ENCODE results near the gene SERTAD4. TPM values are rescaled to one million over a fixed set of nuclear protein-coding genes. Genes with fewer than 3 reads are reported as not detected.
A peak's percentile ranks its signal among the peaks of the same experiment; 100 is the strongest.

Gene SERTAD4
- total RNA-seq, 1 donor from 2014 or later, result 5.7 TPM

DNA sequence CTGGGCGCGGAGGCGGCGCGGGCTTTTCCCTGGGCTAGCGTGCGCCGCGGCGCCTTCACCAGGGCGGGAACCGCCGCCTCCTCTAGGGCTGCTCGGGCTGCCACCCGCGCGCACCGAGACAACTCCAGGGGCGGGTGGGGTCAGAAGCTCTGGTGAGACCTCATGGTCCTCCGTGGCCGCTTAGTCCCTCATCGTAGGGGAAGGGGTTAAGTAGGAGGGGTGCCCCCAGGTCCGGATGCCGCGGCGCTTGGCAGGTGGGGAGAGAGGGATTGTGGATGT is 559 bp downstream of the SERTAD4 start:
- DNase-seq, result no peak

GRCh38 chr1:210233495-210234328 is 1.1 kb downstream of the SERTAD4 start:
- DNase-seq, result no peak

GRCh38 chr1:210234329-210234757 is 1.7 kb downstream of the SERTAD4 start:
- no peak for DNase-seq

- DNase-seq, result no peak
Measured at GRCh38 chr1:210235363-210236053, 2.9 kb downstream of the SERTAD4 start.

- DNase-seq, result peak; percentile 54
Measured at GRCh38 chr1:210236386-210236839, 3.8 kb downstream of the SERTAD4 start.

DNA sequence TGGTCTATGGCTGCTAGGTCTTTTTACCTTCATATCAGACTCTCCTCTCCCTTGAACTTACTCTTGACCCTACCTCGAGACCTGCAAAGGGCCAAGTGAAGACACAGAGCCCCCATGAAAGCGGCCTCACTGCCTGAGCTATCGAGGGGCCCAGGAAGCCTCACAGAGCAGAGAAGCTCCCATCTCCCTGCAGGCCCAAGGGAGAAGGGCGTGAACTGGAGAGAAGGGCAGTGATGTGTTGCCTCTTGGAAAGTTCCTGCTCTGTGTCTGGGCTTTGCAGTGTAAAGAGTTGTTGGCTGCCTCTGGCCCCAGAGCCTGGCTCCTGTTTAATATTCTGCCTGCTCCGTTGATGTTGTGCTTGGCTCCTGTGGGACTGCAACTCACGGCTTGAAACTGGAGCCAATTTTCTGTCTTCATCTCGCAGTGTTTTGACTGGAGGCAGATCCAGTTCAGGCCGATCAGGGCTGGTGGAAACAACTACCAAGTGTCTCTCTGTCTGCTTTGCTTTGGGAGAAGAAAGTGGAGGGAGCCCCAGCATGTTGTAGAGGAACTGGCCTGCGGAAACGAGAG is 4.3 kb downstream of the SERTAD4 start:
- DNase-seq, result peak; percentile 87

DNA sequence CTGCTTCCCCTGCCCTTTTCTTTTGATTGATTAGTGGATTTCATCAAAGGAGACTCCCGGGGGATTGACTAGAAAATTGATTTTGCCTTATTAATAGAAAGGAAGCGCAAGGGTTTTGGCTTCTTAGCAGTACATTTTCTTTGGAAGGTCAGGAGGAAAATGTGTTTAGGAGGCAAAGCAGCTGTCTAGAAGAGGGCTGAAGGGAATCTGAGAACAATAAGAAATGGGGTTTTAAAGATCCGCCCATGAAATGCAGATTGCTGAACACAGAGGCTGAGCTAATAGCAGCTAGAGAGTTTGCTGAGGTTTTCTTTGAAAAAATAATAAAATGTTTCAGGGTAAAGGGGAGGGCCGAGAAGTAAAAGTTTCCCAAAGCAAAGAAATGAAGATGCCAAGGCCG is 4.9 kb downstream of the SERTAD4 start:
- peak; percentile 74 for DNase-seq

DNA sequence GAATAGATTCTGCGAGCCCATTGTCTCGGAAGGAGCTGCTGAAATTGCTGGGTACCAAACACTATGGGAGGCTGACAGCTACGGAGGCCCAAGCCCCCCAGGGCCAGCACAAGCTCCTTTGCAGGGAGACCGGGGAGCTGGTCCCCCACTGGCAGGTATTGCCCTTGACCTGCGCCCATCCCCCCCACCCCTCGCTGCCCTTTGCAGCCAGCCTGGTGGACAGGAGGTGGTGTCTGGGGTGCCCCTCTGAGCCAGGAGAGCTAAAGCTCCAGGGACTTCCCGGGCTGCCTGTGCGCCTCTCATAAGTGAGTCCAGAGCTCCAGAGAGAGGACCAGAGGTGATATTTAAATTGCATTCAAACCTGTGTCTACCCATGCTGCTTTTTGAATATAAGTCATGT is 5.4 kb downstream of the SERTAD4 start:
- no peak for DNase-seq

DNA sequence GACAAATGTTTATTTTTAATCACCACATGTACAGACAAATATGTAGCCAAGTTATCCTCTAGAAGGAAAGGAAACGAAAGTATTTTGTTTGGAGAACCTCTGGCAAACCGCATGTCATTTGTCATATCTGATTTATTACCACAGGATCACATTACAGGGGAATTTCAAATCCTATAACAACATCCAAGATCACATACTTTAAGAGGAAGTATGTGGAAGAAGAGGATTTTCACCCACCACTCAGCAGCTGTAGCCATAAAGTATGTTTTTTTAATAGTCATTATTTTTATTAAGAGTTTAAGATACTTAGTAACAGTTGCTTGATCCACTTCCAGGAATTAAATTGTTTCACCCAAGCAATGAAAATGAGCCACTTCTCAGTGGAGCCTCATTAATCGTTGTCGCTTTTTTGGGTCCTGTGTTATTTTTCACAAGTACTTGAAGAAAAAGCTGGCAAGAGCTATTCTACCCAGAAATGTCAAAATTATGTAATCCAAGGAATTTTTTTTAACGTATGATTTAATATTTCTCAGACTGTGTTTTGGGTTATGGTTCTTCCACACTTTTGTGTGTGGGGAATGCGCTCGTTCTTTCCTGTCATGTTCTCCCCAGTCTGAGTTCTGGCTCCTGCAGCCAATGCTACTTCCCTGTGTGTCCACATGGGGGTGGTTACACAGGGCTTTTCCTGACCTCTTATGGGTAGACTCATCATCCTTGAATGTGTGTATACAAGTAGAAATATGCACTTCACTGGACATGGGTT is 6.9 kb downstream of the SERTAD4 start:
- DNase-seq, result peak; percentile 93

DNA sequence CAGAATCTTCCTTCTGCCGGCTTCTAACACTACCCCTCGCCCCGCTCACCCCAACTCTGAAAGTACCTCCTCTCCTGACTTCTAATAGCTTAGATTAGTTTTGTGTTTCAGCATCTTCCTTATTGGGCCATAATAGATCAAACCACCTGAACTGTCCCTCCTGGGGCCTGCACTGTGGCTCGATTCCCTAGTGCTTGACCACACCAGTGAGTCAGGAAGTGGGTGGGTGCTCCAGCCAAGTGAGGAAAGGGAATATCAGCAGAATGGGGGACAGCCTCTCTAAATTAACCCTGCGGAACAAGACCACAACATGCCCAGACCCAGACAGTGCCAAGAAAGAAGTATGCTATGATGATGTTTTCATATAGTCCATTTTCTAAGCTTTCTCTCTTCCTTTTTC is 8.5 kb downstream of the SERTAD4 start:
- DNase-seq, result no peak

- DNase-seq, result no peak
Measured at GRCh38 chr1:210244746-210245367, 12.3 kb downstream of the SERTAD4 start.

DNA sequence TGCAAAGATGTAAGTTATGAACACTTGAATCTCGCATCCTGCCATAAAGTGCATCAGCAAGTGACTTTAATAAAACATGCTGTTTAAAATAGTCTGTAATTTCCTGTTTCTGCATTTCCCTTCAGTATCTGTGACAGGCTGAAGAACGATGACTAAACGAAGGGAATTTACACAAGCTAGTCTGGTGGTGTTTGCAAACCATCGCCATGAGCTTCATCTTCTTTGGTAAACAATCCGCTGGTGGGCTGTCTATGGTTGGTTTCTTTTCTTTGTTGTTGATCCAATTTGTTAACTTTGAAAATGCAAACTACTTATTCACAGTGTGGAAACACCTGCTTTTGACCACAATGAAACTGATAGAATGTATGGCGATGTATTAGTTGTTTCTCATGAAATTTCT is 13.9 kb downstream of the SERTAD4 start:
- DNase-seq, result no peak

DNA sequence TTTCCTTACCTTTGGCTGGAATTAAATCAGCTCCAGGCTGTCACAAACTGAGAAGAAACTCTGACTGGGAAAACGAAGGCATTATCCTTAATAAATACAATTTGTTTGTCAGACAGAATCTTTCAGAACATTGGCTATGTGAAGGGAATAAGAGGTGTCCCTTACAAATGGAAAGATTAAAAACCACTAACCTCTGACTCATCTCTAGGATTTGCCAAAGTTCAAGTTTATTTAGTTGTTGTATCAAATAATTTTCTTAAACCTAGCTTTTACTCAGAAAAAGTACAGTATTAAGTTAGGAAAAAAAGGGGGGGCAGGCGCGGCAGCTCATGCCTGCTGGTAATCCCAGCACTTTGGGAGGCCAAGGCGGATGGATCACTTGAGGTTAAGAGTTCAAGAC is 15.7 kb downstream of the SERTAD4 start:
- DNase-seq, result no peak

GRCh38 chr1:210250665-210250997 is 18.0 kb downstream of the SERTAD4 start:
- DNase-seq, result no peak

DNA sequence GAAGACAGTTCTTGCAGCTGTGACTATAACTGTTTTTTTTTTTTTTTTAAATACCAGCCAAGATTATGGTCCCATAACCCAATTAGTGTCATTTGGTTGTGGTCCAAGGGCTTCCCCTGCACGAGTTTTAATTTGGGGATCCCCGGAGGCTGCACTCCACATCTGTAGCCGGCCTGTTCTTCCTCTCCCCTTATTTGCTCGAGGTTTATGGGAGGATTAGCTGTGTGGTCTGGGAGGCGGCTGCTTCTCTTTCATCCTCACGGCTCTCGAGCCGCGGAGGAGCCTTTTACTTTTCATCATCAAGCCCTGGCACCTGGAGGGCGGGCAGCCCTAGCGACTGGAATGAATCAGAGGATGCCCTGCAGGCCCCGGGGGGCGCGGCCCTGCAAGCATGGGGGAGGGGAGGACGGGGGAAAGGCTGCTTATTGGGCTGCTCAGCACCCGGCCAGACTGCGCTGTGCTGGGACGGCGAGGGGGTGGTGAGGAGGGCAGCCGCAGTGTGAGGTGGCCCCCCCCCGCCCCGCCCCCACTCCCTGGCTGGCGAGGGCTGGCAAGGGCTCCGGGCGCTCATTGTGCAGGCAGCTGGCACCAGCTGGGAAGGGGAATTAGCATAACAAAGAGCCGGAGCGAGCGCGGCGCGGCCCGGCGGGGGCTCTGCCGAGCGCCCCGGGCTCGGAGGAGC is 18.5 kb downstream of the SERTAD4 start:
- peak; percentile 63 for DNase-seq

DNA sequence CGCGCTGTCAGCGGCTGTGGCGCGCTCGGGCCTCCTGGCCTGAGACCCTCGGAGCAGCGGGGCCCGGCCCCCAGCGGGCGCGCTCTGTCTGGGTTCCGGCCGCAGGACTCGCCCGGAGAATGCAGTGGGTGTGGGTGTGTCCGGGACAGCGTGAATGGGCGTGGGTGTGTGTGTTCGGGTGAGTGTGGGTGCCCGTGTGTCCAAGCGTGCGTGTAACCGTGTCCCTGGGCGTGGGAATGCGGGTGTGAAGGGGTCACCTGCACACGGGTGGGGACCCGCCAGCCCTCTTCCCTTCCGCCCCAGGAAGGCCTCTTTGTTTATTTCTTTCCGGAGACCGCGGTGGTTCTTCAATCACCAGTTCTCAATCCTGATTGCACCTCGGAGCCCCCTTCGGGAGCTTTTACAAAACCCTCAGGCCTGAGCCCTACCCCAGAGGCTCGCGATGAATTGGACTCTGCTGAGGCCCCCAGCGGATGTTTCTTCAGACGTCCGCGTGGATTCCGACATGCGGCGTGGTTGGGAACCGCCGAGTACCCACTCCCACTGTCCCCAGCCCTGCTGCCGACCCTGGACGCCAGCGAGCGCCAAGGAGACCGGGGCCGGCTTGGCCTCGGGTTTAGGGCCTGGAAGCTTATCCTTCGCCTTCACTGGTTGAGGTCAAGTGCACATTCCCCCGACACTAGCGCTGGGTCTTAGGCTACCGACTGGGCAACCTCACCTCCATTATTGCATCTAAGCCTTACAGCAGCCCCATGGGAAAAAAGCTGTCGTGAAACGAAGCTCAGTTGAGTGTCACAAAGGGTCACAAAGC is 19.3 kb downstream of the SERTAD4 start:
- no peak for DNase-seq

DNA sequence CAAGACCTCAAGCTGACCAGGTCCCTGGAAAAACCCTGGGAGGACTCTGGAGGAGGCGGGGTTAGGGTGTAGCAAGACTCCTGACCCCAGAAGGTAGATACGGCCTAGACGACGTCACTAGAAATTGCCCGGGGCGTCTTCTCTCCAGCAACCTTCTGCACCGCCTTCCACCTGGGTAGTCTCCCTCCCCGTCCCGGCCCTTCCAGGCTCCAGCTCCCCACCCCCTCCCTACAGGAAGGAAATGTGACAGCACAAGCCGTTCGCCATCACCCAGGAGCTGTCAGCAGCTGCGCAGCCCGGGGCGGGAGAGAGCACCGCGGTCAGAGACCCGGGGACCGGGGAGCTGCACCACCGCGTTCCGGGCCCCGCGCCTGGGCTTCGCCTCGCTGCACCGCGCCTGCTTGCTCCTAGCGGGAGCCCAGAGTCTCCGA is 20.0 kb downstream of the SERTAD4 start:
- DNase-seq, result no peak

DNA sequence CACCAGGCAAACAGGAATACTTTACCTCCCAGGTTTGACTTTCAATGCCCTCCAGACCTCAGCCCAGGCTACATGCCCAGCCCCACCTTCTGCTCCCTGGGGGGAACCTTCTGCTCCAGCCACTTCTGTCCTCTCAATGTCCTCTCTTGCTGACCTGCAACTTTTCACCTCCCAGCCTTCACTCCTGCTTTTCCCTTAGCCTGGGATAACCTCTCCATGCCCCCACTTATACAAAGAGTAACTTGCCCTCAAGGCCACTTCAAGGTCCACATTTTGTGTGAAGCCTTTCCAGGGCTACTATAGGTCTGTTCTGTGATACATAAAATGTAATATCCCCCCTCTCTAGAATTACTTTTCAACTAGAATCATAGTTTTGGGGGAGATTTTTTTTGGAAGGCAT is 21.7 kb downstream of the SERTAD4 start:
- DNase-seq, result no peak

- DNase-seq, result no peak
Measured at GRCh38 chr1:210257698-210258529, 25.3 kb downstream of the SERTAD4 start.

DNA sequence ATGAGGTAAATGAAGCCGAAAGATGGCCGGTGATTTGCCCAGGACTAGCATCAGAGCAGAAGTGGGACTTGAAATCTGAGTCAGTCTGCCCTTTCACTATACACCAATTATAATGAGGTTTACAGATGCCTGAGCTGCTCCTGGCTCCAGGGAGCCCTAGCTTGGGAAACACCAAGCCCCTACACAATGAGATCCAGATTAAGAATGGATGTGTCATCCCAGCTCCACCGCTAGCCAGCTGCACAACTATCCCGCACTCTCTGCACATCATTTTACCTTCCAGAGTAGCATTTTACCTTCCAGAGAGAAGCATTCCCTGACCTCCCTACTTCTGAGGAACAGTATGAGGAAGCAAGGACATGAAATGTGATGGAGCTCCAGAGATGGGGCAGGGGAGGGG is 27.0 kb downstream of the SERTAD4 start:
- DNase-seq, result peak; percentile 80

Measured in skin of body (tissue), 2 donors.